Skin epidermis (tissue), 12 donors: Measurements from ENCODE around the gene TMEM250.
A peak's percentile ranks its signal among the peaks of the same experiment; 100 is the strongest.

Experiments used
- H3K27ac ChIP-seq, 21 experiments: fragments of 200-600 bp; sonication (generic) in 11 of 21; one replicate each; pipeline ENCODE4 v1.5.0; 2020; ENCODE audit warnings: mild to moderate bottlenecking in 3 of 21, inconsistent platforms in 2 of 21, moderate library complexity in 2 of 21
- H3K4me3 ChIP-seq, 7 experiments: fragments of 200-600 bp; sonication (generic) in 2 of 7; one replicate each; pipeline ENCODE4 v1.5.0; 2020; ENCODE audit warnings: inconsistent platforms in 2 of 7, mild to moderate bottlenecking in 2 of 7, moderate library complexity in 1 of 7

The TMEM250 gene

GRCh38 chr9:136087741-136088480 lies 30.8 kb downstream of the TMEM250 start:
- H3K27ac ChIP-seq = peak overlapping the region in 3 of 21 experiments; percentile 16 to 51 (median 31)
- no peak overlapping the region for H3K4me3 ChIP-seq

- H3K27ac ChIP-seq = peak overlapping the region in 5 of 21 experiments; percentile 12 to 47 (median 28)
- no peak overlapping the region for H3K4me3 ChIP-seq
These were observed 31.5 kb downstream of the TMEM250 start for GRCh38 chr9:136086951-136087740.

GRCh38 chr9:136086213-136086881 lies 32.3 kb downstream of the TMEM250 start:
- Histone ChIP-seq H3K4me3 (no peak overlapping the region), H3K27ac (peak overlapping the region in 7 of 21 experiments; percentile 8 to 52 (median 38))

GRCh38 chr9:136085815-136086212 lies 32.9 kb downstream of the TMEM250 start:
- no peak overlapping the region for H3K4me3 ChIP-seq

GRCh38 chr9:136084063-136084944 lies 34.4 kb downstream of the TMEM250 start:
- no peak overlapping the region for H3K27ac ChIP-seq
- H3K4me3 ChIP-seq = no peak overlapping the region

More at GRCh38 chr9:136085815-136086212, 32.9 kb downstream of the TMEM250 start:
- H3K27ac ChIP-seq = peak overlapping the region in 7 of 21 experiments; percentile 8 to 52 (median 38)

- Histone ChIP-seq H3K4me3 (no peak overlapping the region), H3K27ac (no peak overlapping the region)
These were observed 35.1 kb downstream of the TMEM250 start for GRCh38 chr9:136083558-136084062.

- Histone ChIP-seq H3K4me3 (no peak overlapping the region), H3K27ac (no peak overlapping the region)
These were observed 35.9 kb downstream of the TMEM250 start for GRCh38 chr9:136082496-136083361.

GRCh38 chr9:136081826-136082495 lies 36.7 kb downstream of the TMEM250 start:
- Histone ChIP-seq H3K4me3 (no peak overlapping the region), H3K27ac (peak overlapping the region in 1 of 21 experiments; percentile 25)

- H3K4me3 ChIP-seq = no peak overlapping the region
These were observed 37.4 kb downstream of the TMEM250 start for GRCh38 chr9:136081113-136081825.

GRCh38 chr9:136080716-136081112 lies 38.0 kb downstream of the TMEM250 start:
- no peak overlapping the region for H3K4me3 ChIP-seq
- H3K27ac ChIP-seq = no peak overlapping the region

More at GRCh38 chr9:136081113-136081825, 37.4 kb downstream of the TMEM250 start:
- H3K27ac ChIP-seq = peak overlapping the region in 1 of 21 experiments; percentile 25

- Histone ChIP-seq H3K27ac (peak overlapping the region in 4 of 21 experiments; percentile 14 to 62 (median 36)), H3K4me3 (no peak overlapping the region)
These were observed 38.8 kb downstream of the TMEM250 start for GRCh38 chr9:136079916-136080246.

- H3K27ac ChIP-seq = peak overlapping the region in 5 of 21 experiments; percentile 2 to 62 (median 16)
- H3K4me3 ChIP-seq = no peak overlapping the region
These were observed 39.3 kb downstream of the TMEM250 start for GRCh38 chr9:136079211-136079915.

- H3K4me3 ChIP-seq = no peak overlapping the region
- H3K27ac ChIP-seq = no peak overlapping the region
These were observed 40.1 kb downstream of the TMEM250 start for GRCh38 chr9:136078498-136079011.

GRCh38 chr9:136078024-136078423 lies 40.7 kb downstream of the TMEM250 start:
- Histone ChIP-seq H3K27ac (no peak overlapping the region), H3K4me3 (no peak overlapping the region)

- Histone ChIP-seq H3K4me3 (no peak overlapping the region), H3K27ac (no peak overlapping the region)
These were observed 41.2 kb downstream of the TMEM250 start for GRCh38 chr9:136077491-136077890.
